DMS53 treated with DMSO at 0.1 percent for 48 hours (cell line): ENCODE measurements around the gene BCORL1.

Source experiments
- DNase-seq: peaks from one replicate; lab custom pipeline; 2025; ENCODE audit not compliant: unreplicated experiment; lab: John Stamatoyannopoulos, UW

BCORL1 gene

GRCh38 chrX:130013661-130014060 lies 31.2 kb downstream of the BCORL1 start:
- DNase-seq = no peak

- no peak for DNase-seq
Observed at GRCh38 chrX:130014356-130014755, 31.9 kb downstream of the BCORL1 start.

GRCh38 chrX:130014770-130015169 lies 32.3 kb downstream of the BCORL1 start:
- no peak for DNase-seq

- no peak for DNase-seq
Observed at GRCh38 chrX:130015181-130015580, 32.7 kb downstream of the BCORL1 start.

GRCh38 chrX:130018143-130018542 lies 35.7 kb downstream of the BCORL1 start:
- no peak for DNase-seq

GRCh38 chrX:130020661-130021324 lies 38.4 kb downstream of the BCORL1 start:
- DNase-seq = no peak

- no peak for DNase-seq
Observed at GRCh38 chrX:130024127-130024526, 41.7 kb downstream of the BCORL1 start.

- DNase-seq = no peak
Observed at GRCh38 chrX:130025256-130025655, 42.8 kb downstream of the BCORL1 start.

- no peak for DNase-seq
Observed at GRCh38 chrX:130027569-130027968, 45.1 kb downstream of the BCORL1 start.

- DNase-seq = no peak
Observed at GRCh38 chrX:130028196-130028595, 45.8 kb downstream of the BCORL1 start.

GRCh38 chrX:130030826-130031225 lies 48.4 kb downstream of the BCORL1 start:
- DNase-seq = no peak

GRCh38 chrX:130032552-130032951 lies 50.1 kb downstream of the BCORL1 start:
- DNase-seq = no peak

GRCh38 chrX:130034178-130034577 lies 51.7 kb downstream of the BCORL1 start:
- no peak for DNase-seq

- no peak for DNase-seq
Observed at GRCh38 chrX:130039847-130040246, 57.4 kb downstream of the BCORL1 start.

- DNase-seq = no peak
Observed at GRCh38 chrX:130047416-130047815, 65.0 kb downstream of the BCORL1 start.

GRCh38 chrX:130048686-130049222 lies 66.3 kb downstream of the BCORL1 start:
- DNase-seq = no peak

- no peak for DNase-seq
Observed at GRCh38 chrX:130049821-130050220, 67.4 kb downstream of the BCORL1 start.

GRCh38 chrX:130051176-130051845 lies 68.9 kb downstream of the BCORL1 start:
- DNase-seq = no peak

- DNase-seq = no peak
Observed at GRCh38 chrX:130053236-130053635, 70.8 kb downstream of the BCORL1 start.

GRCh38 chrX:130055103-130055502 lies 72.7 kb downstream of the BCORL1 start:
- DNase-seq = no peak

GRCh38 chrX:130055899-130056298 lies 73.5 kb downstream of the BCORL1 start:
- DNase-seq = no peak

- no peak for DNase-seq
Observed at GRCh38 chrX:130057209-130057608, 74.8 kb downstream of the BCORL1 start.

GRCh38 chrX:130058652-130059051 lies 76.2 kb downstream of the BCORL1 start:
- no peak for DNase-seq
